GM19023 (cell line): ENCODE results near the gene DESI1.
A peak's percentile ranks its signal among the peaks of the same experiment; 100 is the strongest.
"Not testable (repeated sequence)": the region's sequence is repeated elsewhere in the genome, so short reads cannot be mapped to it uniquely, and the experiment has no call there.

Source experiments
- ATAC-seq: cut with Tn5 transposase; IDR thresholded peaks from one replicate; pipeline ENCODE4 v1.9.1; 2021; ENCODE audit warnings: mild to moderate bottlenecking, moderate library complexity; ENCODE audit not compliant: unreplicated experiment

The DESI1 gene

GRCh38 chr22:41636467-41636866 is 15.6 kb upstream of the DESI1 start:
- no peak for ATAC-seq

- not testable (repeated sequence) for ATAC-seq
These were observed 13.8 kb upstream of the DESI1 start for GRCh38 chr22:41634610-41635009.

GRCh38 chr22:41631615-41632014 is 10.8 kb upstream of the DESI1 start:
- not testable (repeated sequence) for ATAC-seq

DNA sequence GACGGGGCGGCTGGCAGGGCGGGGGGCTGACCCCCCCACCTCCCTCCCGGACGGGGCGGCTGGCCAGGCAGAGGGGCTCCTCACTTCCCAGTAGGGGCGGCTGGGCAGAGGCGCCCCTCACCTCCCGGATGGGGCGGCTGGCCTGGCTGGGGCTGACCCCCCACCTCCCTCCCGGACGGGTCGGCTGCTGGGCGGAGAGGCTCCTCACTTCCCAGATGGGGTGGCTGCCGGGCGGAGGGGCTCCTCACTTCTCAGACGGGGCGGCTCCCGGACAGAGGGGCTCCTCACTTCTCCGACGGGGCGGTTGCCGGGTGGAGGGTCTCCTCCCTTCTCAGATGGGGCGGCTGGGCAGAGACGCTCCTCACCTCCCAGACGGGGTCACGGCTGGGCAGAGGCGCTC is 10.3 kb upstream of the DESI1 start:
- not testable (repeated sequence) for ATAC-seq

- ATAC-seq = no peak
These were observed 4.7 kb upstream of the DESI1 start for GRCh38 chr22:41625577-41625976.

- ATAC-seq = no peak
These were observed 1.0 kb upstream of the DESI1 start for GRCh38 chr22:41621911-41622179.

DNA sequence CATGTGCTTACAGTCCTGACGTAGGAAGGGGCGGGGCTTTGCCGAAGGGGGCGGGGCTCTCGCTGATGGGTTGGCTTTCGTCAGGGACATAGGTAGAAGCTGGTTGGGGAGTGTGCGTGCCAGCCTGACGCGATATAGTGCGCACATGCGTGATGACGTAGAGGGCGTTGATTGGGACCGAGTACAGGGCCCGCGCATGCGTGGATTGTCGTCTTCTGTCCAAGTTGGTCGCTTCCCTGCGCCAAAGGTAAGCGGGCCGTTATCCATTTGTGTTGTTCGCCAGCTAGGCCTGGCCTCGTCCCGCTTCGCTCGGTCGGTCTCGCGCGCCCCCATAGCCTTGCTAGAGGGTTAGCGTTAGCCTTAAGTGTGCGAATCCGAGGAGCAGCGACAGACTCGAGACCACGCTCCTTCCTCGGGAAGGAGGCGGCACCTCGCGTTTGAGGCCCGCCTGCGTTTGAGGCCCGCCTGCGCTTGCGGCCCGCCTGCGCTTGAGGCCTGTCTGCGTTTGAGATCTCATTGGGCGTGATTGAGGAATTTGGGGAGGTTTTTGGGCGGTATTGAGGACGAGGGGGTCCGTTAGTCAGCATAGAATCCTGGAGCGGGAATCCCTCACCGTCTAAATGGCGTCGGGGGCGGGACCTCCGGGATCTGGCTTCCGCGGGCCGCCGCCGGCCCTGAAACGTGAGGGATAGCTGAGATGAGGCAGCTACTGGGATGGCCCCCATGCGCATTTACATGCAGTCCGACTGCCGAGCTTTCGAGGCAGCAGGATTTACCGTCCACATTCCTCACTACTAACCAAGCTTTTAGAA is 462 bp upstream of the DESI1 start, which contains the start of gene XRCC6:
TSS of gene XRCC6 (plus strand) at position 197 of the 812 bp plus-strand sequence. CDS start 710 bp downstream, outside the sequence.
- ATAC-seq = peak; percentile 89

DNA sequence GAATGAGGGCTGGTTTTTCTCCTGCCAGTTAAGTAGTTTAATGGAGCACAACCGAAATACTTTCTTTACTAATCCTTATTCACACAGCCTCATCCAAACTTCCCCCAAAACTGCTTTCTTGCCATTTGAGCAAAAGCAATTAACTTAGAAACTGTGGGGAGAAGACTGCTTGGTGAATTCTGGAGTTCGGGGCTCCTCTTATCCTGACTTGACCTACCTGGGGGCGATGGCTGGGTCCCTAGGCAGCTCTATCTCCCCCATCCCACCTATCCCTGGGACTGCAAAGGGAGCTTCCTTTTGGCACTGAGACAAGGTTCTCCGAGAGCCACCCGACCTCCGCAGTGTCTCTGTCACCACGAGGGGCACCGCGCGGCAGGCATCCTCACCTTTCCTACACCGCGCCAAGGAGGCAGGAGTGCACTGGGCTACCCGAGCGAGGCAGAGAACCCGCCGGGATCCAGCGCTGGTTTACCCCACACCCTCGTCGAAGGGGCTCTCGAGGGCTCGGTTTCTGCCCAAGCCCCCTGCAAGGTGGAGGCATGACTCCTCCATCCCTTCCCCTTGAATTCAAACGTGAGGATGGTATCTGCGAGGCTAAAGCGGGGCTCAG is 759 bp downstream of the DESI1 start:
- ATAC-seq = no peak

DNA sequence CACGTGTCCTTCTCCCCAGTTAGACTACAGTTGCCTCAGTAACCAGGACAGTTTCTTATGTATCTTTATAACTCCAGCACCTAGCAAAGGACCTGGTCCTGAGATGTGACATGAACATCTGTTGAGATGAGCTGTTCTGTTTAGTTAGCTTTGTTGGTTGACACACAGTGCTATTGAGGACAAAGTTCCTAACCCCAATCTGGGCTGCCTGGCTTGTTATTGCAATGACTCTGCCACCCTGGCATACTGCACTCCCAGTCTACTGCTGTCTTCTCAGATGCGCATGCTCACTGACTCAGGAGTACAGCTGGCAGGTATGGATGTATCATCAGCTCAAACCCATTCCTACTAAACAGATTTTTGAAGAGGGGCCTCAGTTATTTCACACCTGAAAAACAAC is 7.4 kb downstream of the DESI1 start:
- no peak for ATAC-seq

DNA sequence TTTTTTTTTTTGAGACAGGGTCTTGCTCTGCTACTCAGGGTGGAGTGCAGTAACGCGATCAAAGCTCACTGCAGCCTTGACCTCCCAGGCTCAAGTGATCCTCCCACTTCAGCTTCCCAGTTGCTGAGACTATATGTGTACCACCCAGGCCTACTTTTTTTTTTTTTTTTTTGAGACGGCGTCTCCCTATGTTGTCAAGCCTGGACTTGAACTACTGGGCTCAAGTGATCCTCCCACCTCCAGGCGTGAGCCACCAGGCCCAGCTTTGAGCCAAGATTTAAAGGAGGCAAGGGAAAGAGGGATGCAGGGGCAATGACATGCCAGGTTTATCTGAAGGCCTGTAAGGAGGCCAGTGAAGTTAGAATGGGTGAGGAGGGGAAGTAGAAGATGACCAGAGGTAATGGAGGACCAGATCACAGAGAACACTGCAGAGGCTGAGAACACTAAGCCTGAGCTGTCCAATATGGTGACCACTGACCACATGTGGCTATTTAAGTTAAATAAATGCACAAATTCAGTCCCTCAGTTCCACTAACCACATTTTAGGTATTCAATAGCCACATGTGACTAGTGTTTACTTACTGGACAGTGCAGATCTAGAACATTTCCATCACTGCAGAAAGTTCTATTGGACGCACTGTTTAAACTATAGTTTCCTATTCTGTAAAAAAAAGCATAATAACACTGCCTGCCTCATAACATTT is 8.1 kb downstream of the DESI1 start:
- no peak for ATAC-seq

- ATAC-seq = no peak
These were observed 12.5 kb downstream of the DESI1 start for GRCh38 chr22:41608386-41608785.

DNA sequence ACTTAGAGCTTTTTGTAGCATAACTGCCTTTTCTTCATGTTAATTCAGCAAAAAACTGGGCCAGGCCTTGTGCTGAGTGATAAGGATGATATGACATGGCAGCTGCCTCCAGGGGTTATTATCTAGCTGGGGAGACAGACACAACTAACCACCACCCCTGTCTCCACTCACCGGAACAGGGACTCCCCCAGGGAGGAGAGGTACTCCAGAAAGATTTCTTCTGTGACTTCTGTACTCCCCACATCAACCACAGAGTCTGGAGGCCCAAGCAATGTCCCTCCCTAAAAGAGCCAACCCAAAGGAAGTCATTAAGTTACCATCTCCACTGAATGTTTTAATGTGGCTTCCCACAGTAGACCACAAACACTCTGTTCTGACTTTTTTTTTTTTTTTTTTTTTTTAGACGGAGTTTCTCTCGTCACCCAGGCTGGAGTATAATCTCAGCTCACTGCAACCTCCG is 16.9 kb downstream of the DESI1 start:
- peak; percentile 81 for ATAC-seq

- ATAC-seq = no peak
These were observed 19.9 kb downstream of the DESI1 start for GRCh38 chr22:41600976-41601375.

GRCh38 chr22:41598891-41599635 is 21.8 kb downstream of the DESI1 start:
- ATAC-seq = no peak

GRCh38 chr22:41598081-41598480 is 22.8 kb downstream of the DESI1 start:
- no peak for ATAC-seq

DNA sequence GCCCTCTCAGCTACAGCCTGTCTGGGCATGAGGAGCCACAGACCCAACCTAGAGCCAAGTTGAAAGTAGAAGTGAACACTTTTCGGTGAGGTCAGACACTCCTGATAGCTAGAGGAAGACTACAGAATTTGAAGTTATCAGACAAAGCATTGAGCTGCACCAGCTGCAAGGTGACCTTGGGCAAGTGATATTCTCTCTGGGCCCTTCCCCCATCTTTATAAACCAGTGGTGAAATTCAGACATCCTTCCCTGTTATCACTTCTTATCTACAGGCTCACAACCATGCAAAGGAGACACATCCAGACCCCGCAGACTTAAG is 23.2 kb downstream of the DESI1 start:
- ATAC-seq = no peak

GRCh38 chr22:41596776-41597634 is 23.8 kb downstream of the DESI1 start:
- no peak for ATAC-seq

DNA sequence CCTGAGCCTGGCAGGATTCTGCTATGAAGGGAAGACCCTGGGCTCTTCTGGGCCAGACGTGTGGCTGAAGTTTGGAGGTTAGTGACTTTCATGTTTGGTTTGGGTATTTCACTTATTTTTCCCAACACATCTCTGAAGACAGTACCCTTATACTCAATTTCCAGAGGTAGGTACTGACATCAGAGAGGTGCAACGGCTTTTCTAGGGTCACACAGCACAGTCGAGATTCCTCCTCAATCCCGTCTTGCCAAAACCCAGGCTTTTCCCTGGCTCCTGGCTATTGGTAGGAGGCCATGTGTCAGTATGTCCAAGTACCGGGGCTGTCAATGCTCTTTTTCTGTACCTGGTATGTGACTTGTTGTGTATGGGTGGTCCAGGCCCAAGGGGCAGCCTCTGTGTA is 25.1 kb downstream of the DESI1 start:
- no peak for ATAC-seq

DNA sequence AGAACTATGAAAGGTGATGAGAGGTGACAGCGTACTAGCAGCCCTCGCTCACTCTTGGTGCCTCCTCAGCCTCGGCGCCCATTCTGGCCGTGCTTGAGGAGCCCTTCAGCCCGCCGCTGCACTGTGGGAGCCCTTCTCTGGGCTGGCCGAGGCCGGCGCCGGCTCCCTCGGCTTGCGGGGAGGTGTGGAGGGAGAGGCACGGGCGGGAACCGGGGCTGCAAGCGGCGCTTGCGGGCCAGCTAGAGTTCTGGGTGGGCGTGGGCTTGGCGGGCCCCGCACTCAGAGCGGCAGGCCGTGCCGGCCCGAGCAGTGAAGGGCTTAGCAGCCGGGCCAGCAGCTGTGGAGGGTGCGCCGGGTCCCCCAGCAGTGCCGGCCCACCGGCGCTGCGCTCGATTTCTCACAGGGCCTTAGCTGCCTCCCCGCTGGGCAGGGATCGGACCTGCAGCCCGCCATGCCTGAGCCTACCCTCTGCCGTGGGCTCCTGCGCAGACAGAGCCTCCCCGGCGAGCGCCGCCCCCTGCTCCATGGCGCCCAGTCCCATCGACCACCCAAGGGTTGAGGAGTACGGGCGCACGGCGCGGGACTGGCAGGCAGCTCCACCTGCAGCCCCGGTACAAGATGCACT is 27.4 kb downstream of the DESI1 start:
- not testable (repeated sequence) for ATAC-seq
